GM06990 (cell line): ENCODE results near the gene PRLH.

ENCODE experiments used
- DNase-seq: peaks from one replicate; pipeline ENCODE4 v3.0.0-alpha.2; 2011; ENCODE audit not compliant: insufficient read length; ENCODE audit errors: extremely low read depth
- H3K27me3 ChIP-seq: replicated peaks from 2 replicates; pipeline ENCODE4 v1.6.0; 2011; ENCODE audit warnings: low read length; ENCODE audit not compliant: control insufficient read depth, insufficient read depth
- H3K36me3 ChIP-seq: 2 replicates; pipeline ENCODE4 v1.5.1; 2011; ENCODE audit warnings: low read length; ENCODE audit not compliant: control insufficient read depth, insufficient read depth
- H3K4me3 ChIP-seq: replicated peaks from 2 replicates; pipeline ENCODE4 v1.5.1; 2011; ENCODE audit warnings: low read depth, mild to moderate bottlenecking, control low read depth, low read length
- CTCF ChIP-seq: IDR thresholded peaks from 2 replicates; pipeline ENCODE4 v1.5.1; 2011; ENCODE audit warnings: low read length, control low read depth, mild to moderate bottlenecking, inconsistent platforms; ENCODE audit not compliant: insufficient read depth, poor library complexity, severe bottlenecking

PRLH gene

DNA sequence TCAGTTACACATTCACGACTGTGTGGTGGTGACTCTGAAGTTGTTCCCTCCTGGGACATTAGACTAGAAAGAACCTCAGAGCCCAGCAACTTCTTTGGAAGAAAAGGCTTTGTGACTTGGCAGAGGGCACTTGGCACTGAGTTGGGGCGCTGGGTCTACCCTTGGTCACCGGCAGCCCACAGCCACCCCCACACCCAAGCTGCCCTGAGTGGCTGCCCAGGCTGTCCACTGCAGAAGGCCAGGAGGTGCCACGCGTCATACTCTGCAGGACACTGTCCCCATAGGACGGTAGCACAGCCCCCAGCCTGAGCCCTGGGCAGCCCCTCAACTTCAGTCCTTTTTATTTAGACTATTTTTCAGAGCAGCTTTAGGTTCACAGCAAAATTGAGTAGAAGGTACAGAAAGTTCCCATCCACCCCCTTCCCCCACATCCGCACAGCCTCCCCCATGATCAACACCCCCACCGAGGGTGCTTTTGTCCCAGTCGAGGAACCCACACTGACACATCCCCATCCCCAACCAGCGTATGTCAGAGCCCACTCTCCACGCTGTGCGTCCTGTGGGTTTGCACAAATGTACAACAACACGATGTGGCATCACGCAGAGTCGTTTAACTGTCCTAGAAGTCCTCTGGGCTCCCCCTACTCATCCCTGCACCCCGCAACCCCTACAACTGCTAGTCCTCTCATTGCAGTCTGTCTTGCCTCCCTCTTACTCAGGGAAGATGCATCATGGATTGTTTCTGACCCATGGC, 1.1 kb downstream of the PRLH start:
- no peaks in the 10 kb centered on the region for H3K36me3 ChIP-seq
- no peaks in the 10 kb centered on the region for H3K27me3 ChIP-seq
- no peak overlapping the region for H3K4me3 ChIP-seq
- no peak for DNase-seq
- TF ChIP-seq CTCF, result no peak

DNA sequence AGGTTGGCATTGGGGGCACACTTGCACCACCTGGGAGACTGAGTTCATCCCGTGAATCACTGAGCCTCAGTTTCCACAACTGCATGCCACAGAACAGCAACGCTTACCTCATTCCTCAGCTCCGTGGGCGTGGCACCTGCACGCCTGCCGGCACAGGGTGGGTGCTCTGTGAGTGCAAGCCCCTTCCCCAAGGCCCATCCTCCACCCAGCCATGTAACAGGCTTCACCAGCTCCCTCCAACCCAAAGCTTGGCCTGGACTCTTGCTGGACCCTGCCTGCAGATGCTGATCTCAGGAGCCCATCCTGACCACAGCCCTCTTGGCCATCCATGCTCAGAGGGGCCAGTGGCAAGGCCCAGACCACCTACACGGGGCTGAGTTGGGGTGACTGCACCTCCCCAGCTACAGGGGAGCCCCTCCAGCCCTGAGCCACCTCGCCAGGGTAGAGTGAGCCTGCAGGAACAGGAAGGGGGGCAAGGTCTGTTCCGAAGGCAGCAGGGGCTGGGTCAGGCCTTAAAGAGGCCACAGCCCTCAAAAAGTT, 1.8 kb downstream of the PRLH start:
- H3K36me3 ChIP-seq, result no peaks in the 10 kb centered on the region
- no peak overlapping the region for H3K4me3 ChIP-seq
- no peak for DNase-seq
- no peak for TF ChIP-seq CTCF
- H3K27me3 ChIP-seq, result no peaks in the 10 kb centered on the region

DNA sequence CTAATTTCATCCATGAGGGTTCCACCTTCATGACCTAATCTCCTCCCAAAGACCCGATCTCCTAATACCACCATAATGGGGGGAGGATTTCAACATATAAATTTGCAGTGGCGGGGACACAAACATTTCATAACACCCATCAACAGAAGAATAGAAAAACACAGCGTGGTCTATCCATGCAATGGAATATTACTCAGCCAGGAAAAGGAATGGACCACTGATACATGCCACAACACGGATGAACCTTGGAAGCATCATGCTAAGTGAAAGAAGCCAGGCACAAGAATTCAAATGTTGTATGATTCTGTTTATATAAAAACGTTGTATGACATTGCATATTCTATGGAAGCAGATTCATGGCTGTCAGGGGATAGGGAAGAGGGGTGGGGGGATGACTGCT, 2.7 kb downstream of the PRLH start:
- no peak overlapping the region for H3K4me3 ChIP-seq
- H3K27me3 ChIP-seq, result no peaks in the 10 kb centered on the region
- DNase-seq, result no peak
- no peaks in the 10 kb centered on the region for H3K36me3 ChIP-seq
- no peak for TF ChIP-seq CTCF

- Histone ChIP-seq H3K4me3 (no peak overlapping the region), H3K27me3 (no peaks in the 10 kb centered on the region), H3K36me3 (no peaks in the 10 kb centered on the region)
- no peak for TF ChIP-seq CTCF
- no peak for DNase-seq
Measured at GRCh38 chr2:237569896-237570295, 3.5 kb downstream of the PRLH start.

- H3K27me3 ChIP-seq, result no peaks in the 10 kb centered on the region
- no peak overlapping the region for H3K4me3 ChIP-seq
- DNase-seq, result no peak
- TF ChIP-seq CTCF, result no peak
- H3K36me3 ChIP-seq, result no peaks in the 10 kb centered on the region
Measured at GRCh38 chr2:237570776-237571335, 4.5 kb downstream of the PRLH start.
